ENCODE data around the gene ACTN2.

DNA sequence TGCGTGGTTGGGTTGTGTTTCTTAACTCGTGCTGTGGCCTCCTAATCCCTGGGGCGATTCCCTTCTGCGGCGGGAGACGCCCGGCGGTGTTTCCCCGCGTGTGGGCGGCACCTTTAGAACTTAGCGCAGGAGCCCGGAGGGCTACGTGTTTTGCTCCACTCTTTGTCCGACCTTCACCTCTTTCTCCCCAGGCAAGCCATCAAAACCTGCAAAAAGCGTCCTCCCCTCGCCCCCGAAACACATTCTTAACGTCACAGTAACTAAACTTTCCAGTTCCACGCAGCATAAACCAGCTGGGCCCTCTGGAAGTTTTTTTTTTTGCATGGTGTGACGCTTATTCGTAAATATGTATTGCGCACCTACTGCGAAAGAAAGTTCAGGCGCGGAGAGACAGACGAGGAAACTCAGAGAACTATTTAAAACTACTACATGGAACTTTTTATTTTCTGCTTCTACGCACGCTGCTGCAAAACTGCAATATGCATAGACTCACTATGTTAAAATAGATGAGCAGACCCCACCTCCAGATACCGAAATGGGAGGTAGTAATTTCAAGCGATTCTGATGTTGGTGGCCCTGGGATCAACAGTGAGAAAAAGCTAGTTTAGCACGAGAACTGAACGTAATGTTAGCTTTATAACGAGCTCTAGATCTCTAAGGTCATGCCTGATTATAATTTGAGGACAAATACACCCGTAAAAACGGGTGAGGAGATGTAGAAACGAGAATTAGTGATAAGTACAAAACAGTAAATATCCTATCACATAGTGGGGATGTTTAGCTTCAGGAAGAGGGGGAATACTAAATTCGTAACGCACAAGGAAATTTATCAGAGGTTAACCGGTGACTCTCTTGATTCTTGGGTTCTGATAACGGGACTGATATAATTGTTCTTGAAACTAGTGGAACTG, 109.7 kb downstream of the ACTN2 start:
- TF ChIP-seq, protein P1, sequence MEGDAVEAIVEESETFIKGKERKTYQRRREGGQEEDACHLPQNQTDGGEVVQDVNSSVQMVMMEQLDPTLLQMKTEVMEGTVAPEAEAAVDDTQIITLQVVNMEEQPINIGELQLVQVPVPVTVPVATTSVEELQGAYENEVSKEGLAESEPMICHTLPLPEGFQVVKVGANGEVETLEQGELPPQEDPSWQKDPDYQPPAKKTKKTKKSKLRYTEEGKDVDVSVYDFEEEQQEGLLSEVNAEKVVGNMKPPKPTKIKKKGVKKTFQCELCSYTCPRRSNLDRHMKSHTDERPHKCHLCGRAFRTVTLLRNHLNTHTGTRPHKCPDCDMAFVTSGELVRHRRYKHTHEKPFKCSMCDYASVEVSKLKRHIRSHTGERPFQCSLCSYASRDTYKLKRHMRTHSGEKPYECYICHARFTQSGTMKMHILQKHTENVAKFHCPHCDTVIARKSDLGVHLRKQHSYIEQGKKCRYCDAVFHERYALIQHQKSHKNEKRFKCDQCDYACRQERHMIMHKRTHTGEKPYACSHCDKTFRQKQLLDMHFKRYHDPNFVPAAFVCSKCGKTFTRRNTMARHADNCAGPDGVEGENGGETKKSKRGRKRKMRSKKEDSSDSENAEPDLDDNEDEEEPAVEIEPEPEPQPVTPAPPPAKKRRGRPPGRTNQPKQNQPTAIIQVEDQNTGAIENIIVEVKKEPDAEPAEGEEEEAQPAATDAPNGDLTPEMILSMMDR (IDR thresholded peaks at IDR 0.05; ENCODE audit: low read depth, low read length), result no peak
- TF ChIP-seq EZH2phosphoT487 (IDR thresholded peaks at IDR 0.05; ENCODE audit: low read depth), result no peak
